HG02981 (cell line): ENCODE data around the gene ARMC5.
A peak's percentile ranks its signal among the peaks of the same experiment; 100 is the strongest.
"Not testable (repeated sequence)": the region's sequence is repeated elsewhere in the genome, so short reads cannot be mapped to it uniquely, and the experiment has no call there.

Experiments used
- ATAC-seq: cut with Tn5 transposase; IDR thresholded peaks from one replicate; pipeline ENCODE4 v1.9.1; 2021; ENCODE audit warnings: mild to moderate bottlenecking, moderate library complexity; ENCODE audit not compliant: unreplicated experiment

Gene ARMC5, protein sequence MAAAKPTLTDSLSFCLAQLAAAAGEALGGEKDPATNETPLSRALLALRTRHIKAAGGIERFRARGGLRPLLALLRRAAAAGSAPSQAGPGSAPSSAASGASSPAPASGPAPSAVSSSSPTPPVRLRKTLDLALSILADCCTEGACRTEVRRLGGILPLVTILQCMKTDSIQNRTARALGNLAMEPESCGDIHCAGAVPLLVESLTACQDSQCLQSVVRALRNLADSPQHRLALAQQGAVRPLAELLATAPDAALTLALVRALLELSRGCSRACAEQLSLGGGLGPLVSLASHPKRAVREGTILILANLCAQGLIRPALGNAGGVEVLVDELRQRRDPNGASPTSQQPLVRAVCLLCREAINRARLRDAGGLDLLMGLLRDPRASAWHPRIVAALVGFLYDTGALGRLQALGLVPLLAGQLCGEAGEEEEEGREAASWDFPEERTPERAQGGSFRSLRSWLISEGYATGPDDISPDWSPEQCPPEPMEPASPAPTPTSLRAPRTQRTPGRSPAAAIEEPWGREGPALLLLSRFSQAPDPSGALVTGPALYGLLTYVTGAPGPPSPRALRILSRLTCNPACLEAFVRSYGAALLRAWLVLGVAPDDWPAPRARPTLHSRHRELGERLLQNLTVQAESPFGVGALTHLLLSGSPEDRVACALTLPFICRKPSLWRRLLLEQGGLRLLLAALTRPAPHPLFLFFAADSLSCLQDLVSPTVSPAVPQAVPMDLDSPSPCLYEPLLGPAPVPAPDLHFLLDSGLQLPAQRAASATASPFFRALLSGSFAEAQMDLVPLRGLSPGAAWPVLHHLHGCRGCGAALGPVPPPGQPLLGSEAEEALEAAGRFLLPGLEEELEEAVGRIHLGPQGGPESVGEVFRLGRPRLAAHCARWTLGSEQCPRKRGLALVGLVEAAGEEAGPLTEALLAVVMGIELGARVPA

DNA sequence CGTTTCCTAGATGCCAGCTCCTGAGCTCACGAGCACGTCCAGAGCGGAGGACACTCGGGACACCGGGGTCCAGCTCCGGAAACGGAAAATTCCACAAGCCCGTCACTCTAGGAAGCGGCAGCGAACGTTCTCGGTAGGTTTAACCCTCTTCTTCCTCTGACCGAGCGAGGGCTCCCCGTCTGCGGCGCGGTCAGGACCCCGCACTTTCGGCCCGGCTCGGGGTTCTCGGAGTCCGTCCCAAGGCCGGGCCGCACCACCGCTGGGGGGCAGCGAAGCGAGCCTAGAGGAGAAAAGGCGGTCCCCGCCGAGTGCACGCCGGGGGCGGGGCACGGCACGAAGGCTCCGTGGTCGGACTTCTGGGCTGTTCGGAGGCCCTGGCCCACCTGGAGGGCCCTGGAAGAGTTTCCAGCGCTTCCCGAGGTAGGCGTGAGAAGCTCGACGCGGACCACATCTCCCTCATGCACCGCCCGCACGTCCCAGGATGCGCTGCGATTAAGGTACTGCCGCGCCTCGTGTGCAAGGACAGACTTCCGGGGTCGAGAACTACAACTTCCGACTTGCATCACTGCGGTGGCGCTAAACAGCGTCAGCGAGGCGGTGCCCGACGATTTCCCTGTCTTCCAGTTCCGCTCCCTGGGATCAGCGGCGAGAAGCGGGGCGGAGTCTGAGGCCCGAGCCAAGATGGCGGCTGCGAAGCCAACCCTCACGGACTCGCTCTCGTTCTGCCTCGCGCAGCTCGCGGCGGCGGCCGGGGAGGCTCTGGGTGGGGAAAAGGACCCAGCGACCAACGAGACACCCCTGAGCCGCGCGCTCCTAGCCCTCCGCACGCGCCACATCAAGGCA, at the start of gene ARMC5:
Gene ARMC5 (plus strand): TSS at position 658 of the 843 bp plus-strand sequence. CDS start 24 bp downstream, at position 682.
- peak; percentile 64 for ATAC-seq

DNA sequence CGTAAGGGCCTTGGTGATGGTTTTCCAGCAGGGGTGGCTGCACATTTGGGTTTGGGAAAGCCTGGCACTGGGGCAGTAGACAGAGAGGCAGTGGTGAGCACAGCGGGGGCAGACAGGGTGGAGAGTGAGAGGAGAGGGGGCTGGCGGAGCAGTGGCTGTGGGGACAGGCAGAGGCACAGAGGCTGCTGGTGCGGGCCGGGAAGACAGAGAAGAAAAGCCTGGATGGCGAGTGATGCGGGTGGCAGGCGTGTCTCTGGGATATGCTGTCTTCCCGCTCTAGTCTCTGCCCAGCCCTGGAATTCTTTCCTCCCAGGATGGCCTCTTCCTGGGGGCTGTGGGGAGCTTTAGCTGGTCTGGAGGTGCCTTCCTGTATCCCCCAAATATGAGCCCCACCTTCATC, 49.2 kb upstream of the ARMC5 start:
- no peak for ATAC-seq

DNA sequence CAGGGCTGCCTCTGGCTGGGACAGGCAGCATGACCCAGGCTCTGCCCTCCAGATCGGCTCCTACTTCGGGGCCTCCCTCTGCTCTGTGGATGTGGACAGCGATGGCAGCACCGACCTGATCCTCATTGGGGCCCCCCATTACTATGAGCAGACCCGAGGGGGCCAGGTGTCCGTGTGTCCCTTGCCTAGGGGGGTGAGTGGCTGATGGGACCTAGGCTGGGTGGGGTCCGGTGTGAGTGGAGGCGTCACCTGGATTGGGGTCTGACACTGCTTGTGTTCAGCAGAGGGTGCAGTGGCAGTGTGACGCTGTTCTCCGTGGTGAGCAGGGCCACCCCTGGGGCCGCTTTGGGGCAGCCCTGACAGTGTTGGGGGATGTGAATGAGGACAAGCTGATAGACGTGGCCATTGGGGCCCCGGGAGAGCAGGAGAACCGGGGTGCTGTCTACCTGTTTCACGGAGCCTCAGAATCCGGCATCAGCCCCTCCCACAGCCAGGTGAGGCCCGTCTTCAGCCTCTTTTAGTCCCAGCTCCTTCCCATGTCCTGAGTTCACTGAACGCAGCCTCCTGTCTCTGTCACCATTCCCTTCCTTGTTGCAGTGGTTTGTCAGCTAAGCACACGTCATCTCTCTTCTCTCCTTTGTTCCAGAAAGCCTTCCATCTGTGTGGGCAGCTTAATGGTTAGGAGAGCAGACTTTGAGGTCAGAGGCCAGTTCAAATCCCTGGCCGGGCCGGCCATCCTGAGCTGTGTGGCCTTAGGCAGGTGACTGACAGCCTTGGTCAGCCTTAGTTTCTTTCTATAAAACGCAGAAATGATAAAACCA, 48.1 kb upstream of the ARMC5 start:
- ATAC-seq = no peak

DNA sequence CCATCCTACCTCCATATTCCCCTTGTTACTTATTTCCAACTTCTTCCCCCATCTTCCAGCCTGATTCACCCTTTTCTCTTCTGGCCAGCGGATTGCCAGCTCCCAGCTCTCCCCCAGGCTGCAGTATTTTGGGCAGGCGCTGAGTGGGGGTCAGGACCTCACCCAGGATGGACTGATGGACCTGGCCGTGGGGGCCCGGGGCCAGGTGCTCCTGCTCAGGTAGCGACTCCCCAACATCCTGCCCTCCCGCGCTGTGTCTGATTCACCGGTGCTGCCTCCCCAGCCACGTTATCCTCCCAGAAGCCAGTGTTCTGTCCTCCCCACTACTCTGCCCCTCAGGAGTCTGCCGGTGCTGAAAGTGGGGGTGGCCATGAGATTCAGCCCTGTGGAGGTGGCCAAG, 46.6 kb upstream of the ARMC5 start:
- ATAC-seq = no peak

DNA sequence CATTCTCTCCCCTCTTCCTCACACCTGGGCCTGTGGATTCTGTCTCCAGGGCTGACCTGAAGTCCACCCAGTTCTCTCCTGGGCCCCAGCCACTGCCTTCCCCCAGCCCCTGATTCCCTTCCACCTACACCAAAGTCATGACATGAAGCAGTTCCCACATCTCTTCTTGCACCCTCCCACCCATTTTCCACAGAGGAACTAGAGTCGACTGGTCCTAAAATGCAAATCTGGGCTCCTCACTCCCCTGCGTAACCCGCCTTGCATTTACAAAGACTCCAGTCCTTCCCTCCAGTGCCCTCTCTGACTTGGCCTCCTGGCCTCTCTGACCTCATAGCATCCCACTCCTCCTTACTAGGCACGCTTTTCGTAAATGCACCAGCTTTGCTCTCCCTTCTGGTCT, 45.9 kb upstream of the ARMC5 start:
- no peak for ATAC-seq

DNA sequence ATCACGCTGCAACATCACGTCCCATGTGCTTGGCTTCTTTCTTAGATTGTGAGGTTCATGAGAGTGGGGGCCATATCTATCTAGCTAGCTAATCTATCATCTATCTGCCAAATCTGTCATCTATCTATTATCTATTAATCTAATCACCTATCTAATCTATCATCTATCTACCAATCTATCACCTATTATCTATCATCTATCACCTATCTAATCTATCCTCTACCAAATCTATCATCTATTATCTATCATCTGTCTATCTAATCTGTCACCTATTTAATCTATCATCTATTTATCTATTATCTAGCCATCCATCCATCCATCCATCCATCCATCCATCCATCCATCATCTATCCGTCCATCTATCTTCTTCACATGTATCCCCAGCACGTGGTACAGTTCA, 45.4 kb upstream of the ARMC5 start:
- no peak for ATAC-seq

DNA sequence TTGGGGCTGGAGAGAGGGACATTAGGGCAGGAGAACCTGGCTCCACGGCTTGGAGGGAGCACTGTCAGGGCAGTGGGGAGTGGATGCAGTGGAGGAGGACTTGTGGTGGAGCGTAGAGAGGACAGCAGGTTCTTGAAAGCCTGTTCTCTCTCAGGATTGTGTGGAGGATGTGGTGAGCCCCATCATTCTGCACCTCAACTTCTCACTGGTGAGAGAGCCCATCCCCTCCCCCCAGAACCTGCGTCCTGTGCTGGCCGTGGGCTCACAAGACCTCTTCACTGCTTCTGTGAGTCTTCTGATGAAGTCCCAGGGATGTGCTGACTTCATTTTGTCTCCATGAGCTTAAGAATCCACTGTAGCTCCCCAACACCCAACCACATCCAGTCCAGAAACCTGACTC, 44.6 kb upstream of the ARMC5 start:
- ATAC-seq = no peak

DNA sequence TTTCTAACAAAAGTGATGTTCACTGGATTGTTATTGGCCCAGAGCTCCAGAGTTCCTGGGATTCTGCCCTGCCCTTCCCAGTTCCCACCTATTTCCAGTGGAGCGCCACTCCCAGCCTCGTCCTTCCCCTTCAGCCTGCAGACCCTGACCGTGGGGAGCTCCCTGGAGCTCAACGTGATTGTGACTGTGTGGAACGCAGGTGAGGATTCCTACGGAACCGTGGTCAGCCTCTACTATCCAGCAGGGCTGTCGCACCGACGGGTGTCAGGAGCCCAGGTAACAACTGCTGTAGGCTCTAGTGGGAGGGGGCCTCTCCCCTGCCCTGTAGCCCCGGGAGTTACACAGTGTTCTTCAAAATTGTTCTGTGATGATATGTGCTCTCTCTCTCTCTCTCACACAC, 42.9 kb upstream of the ARMC5 start:
- no peak for ATAC-seq

DNA sequence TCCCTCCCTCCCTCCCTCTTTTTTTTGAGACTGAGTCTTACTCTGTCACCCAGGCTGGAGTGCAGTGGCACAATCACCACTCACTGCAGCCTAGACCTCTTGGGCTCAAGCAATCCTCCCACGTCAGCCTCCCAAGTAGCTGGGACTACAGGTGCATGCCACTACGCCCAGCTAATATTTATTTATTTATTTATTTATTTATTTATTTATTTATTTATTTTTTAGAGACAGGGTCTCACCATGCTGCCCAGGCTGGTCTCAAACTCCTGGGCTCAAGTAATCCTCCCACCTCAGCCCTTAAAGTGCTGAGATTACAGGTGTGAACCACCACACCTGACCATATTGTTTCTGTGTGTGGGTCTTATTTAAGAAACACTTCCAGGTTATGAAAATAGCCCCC, 42.3 kb upstream of the ARMC5 start:
- not testable (repeated sequence) for ATAC-seq

DNA sequence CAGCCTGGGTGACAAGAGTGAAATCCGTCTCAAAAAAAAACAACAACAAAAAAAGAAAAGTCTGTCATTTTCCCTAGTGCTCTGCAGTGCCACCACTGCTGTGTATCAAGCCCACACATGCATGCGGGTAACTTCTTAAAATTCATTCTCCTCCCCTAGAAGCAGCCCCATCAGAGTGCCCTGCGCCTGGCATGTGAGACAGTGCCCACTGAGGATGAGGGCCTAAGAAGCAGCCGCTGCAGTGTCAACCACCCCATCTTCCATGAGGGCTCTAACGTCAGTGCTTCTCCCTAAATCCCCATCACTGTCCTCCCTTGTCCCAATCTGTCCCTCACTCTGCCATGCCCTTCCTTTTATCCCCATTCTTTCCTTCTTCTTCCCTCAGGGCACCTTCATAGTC, 41.4 kb upstream of the ARMC5 start:
- no peak for ATAC-seq

DNA sequence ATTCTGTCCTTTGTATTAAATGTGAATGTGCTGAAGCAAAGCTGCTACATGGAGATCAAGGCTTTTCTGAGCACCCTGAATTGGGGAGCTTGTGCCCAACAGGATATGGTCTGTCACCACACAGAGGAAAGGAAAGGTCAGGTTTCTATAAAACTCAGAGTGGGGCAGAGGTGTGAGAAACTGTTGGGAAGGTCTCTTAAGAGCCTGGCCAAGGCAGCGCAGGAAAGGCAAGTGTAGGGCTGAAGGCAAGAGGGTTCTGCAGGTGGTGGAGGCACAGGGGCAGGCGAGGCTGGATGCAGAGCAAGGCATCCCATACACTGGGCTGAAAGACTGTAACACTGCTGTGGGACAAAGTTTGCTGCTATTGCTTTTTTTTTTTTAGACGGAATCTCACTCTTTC, 39.3 kb upstream of the ARMC5 start:
- ATAC-seq = no peak

DNA sequence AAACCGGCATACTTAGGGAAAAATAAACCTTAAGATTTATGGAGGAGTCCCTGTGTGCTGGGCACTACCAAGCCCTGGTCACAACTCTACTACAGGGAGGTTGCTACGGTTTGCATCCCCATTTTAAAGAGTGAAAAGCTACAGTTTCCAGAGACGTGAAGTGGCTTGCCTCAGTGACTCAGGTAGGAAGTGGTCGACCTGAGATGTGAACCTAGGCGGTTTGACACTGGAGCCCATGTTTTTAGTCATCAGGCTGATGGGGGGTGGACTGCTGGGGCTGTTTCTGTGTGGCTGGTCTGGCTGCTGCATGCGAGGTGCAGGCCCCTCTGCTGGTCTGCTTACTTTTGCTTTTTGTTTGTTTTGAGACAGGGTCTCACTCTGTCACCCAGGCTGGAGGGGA, 37.7 kb upstream of the ARMC5 start:
- no peak for ATAC-seq

DNA sequence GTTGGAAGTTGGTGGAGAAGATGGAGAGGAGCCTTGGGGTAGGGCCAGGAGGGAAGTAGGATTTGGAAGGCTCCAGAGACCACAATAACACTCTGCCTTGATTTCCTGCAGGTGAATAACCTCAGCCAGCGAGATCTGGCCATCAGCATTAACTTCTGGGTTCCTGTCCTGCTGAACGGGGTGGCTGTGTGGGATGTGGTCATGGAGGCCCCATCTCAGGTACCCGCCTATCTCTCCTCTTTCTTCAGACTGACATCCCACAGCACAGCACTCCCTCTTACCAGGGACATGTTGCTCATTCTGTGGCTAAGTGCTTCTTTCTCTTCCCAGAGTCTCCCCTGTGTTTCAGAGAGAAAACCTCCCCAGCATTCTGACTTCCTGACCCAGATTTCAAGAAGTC, 36.1 kb upstream of the ARMC5 start:
- ATAC-seq = no peak

DNA sequence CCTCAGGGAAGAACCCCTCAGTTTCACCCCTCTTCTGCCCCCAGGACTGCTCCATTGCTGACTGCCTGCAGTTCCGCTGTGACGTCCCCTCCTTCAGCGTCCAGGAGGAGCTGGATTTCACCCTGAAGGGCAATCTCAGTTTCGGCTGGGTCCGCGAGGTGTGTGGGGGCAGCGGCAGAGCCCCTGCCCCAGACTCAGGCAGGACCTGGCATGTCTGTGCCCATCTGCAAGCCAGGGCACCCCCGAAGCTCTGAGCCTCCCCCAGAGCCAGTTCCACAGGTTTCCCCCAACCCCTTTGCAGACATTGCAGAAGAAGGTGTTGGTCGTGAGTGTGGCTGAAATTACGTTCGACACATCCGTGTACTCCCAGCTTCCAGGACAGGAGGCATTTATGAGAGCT, 35.5 kb upstream of the ARMC5 start:
- no peak for ATAC-seq

DNA sequence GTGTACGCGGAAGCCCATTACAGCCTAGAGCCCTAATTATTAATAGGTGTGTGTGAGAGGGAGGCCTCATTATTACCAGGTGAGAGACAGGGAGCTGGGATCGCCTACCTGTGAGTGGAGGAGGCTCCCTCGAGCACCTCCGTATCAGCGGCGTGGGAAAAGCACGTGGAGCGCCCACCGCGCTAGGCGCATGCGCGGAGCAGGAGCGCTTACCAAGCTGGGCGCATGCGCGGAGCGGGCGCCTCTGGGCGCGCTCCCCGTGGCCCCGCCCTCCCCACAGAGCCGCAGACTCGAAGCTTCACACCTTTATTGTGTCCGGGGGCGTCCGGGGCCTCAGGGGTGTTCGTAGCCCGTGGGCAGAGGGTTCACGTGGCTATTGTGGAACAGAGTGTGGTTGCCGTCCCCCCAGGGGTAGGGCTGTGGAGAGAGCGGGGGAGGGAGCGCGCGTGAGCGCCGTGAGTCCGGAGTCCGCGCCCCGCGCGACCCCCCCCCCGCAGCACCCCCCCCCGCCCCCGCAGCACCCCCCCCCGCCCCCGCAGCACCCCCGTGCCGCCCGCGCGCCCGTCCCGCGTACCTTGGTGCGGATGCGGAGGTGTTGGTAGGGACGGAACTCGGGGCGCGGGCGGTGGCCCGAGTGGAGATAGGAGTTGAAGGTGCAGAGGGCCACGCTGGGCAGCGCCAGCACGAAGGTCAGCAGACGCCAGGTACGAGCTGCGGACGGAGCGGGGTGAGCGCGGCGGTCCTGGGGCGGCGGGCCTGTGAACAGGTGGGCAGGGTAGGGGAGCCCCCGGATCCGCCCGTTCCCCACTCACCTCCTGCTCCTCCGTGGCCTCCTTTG, 31.6 kb upstream of the ARMC5 start:
- no peak for ATAC-seq

DNA sequence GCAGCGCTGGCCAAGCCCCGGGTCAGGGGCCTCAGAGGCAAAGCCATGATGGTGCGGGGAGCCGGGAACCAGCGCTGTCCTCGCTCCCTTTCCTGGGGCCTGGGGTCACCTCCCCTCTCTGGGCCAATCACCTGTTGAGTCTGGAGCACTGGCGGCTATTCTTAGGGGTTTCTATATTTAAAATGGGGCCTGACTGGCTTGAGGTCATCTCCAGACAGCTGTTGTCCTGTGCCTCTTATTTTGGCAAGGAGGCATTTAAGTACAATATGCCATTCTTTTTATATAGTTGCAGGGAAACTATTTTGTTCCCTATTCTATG, 31.1 kb upstream of the ARMC5 start, which contains the start of gene COX6A2:
Gene COX6A2 (minus strand): TSS at position 82 of the 319 bp plus-strand sequence. CDS start 35 bp downstream, at position 47.
- no peak for ATAC-seq

DNA sequence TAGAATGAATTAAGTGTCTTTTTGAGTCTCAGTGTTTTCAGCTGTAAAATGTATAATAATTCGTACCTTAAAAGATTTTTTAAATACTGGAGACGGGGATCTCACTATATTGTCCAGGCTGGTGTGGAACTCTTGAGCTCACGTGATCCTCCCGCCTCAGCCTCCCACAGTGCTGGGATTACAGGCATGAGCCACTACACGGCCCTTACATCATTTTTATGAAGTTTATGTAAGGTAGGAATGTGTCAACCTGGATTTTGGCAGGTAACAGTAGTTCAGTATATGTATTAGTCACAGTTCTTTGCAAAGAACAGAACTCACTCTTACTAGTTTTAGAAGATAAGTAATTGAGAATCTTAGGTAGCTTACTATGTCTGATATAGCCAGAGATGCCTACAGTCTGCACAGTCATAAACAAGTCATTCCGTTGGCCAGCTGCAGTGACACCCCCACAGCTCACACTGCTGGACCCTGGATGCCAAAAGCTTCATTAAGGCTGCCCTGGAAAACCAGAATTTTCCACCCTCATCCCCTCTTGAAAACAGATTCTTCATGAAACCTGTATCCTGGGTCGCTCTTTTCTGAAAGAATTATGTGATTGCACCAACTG, 30.6 kb upstream of the ARMC5 start:
- ATAC-seq = no peak

DNA sequence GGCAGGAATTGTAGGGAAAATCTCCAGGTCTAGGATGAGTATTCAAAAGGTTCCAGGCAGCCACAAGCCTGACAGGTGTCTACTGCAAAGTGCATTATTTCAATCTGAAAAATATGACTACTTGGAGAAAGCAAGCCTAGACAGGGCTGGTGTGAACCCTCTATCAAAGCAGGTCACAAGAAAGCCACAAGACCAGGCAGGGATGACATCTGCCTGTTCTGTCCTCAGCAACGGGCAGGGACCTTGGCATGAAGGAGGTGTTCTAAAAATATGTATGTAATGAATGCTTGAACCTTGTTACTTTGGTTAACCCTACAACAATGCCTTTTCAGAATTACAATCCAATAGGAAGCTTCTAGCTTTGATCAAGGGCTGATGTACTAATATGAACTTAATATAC, 30.0 kb upstream of the ARMC5 start:
- ATAC-seq = no peak

DNA sequence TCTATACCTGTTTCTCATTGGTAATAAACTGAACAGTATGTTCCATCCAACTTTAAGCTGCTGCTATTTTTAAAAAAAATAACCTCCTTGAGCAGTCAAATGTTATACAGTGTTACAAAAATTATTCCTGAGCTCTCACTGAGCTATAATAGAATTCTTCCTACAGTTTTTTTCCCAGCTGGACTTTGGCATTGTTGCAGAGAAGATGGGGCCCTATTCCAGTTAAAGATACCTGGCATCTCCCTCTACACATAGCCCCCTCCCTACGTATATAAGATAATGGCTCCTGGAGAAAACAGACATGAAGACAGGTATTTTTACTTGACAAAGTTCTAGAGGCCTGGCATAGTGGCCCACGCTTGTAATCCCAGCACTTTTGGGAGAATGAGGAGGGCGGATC, 29.5 kb upstream of the ARMC5 start:
- no peak for ATAC-seq
